ENCODE results near the gene LUC7L2. TPM values are rescaled to one million over a fixed set of nuclear protein-coding genes. Genes with fewer than 3 reads are reported as not detected.
"Not testable (repeated sequence)": the region's sequence is repeated elsewhere in the genome, so short reads cannot be mapped to it uniquely, and the experiment has no call there.

The LUC7L2 gene
- total RNA-seq, 1 experiment from 2014 or later: 66.2 TPM

DNA sequence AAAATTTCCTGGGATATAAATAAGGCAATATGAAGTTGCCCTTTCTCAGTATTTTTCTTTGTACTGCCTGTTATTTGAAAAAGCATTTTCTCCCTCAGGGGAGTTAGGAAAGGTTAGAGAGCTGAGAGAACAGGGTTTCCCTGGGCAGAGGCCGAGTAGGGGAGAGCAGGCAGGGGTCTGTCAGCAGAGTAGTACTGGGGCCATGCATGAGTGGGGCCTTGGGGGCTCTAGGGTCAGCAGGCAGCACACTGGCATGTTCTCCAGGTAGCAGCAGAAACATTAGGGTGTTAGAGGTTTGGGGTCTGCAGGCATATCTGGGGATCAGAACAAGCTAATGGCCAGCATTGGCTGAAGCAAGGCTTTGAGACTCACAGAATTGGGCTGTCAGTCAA lies 67.3 kb downstream of the LUC7L2 start:
- Histone ChIP-seq H3K4me3 (ENCODE audit: low read length) (no peak overlapping the region), H3K4me2 (ENCODE audit: low read depth, low read length, poor library complexity, severe bottlenecking) (no peak overlapping the region), H2AFZ (ENCODE audit: low read length) (no peak overlapping the region), H4K20me1 (ENCODE audit: insufficient read depth, low read depth, low read length) (no peaks in the 10 kb centered on the region), H3K36me3 (ENCODE audit: insufficient read depth, low read length) (peaks cover 23% of the 10 kb centered on the region; the same call in 1 of the 2 replicates), H3K27ac (ENCODE audit: low read length) (no peak overlapping the region), H3K9me2 (replicated peaks; ENCODE audit: insufficient read depth, low read length) (no peaks in the 10 kb centered on the region), H3K9me3 (ENCODE audit: low read length) (no peaks in the 10 kb centered on the region), H3K79me2 (ENCODE audit: low read length) (peaks cover 8% of the 10 kb centered on the region; the same call in 1 of the 2 replicates), H3K4me1 (ENCODE audit: low read length) (no peaks in the 10 kb centered on the region), H3K27me3 (ENCODE audit: low read length) (no peaks in the 10 kb centered on the region), H3K9ac (ENCODE audit: low read length) (no peak overlapping the region)
- no peak for DNase-seq

DNA sequence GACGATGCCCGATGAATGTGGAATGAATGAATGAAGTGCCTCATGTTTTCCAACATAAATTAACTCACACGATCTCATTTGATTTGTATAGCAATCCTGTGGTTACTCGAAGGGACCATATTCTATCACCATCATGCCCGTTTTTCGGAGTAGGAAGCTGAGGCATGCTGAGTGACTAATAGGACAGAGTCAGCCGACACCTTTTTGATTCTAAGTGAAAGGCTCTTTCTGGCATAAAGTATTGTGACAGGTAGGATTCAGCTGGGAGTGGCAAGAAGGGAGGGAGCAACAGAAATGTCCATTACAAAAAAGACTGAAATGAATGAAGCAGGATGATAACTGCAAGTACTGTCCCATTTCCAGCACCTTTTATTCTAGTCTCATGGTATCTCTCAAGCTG lies 68.1 kb downstream of the LUC7L2 start:
- Histone ChIP-seq H3K9me3 (ENCODE audit: low read length) (no peaks in the 10 kb centered on the region), H3K36me3 (ENCODE audit: insufficient read depth, low read length) (peaks cover 16% of the 10 kb centered on the region; the same call in 1 of the 2 replicates), H3K27me3 (ENCODE audit: low read length) (no peaks in the 10 kb centered on the region), H3K4me1 (ENCODE audit: low read length) (no peaks in the 10 kb centered on the region), H3K27ac (ENCODE audit: low read length) (no peak overlapping the region), H3K4me3 (ENCODE audit: low read length) (no peak overlapping the region), H3K9me2 (replicated peaks; ENCODE audit: insufficient read depth, low read length) (no peaks in the 10 kb centered on the region), H2AFZ (ENCODE audit: low read length) (no peak overlapping the region), H3K9ac (ENCODE audit: low read length) (no peak overlapping the region), H3K79me2 (ENCODE audit: low read length) (0 out of 2 replicates have a peak, but pooled peaks cover 4% of the 10 kb centered on the region), H4K20me1 (ENCODE audit: insufficient read depth, low read depth, low read length) (no peaks in the 10 kb centered on the region), H3K4me2 (ENCODE audit: low read depth, low read length, poor library complexity, severe bottlenecking) (no peak overlapping the region)
- DNase-seq: no peak

DNA sequence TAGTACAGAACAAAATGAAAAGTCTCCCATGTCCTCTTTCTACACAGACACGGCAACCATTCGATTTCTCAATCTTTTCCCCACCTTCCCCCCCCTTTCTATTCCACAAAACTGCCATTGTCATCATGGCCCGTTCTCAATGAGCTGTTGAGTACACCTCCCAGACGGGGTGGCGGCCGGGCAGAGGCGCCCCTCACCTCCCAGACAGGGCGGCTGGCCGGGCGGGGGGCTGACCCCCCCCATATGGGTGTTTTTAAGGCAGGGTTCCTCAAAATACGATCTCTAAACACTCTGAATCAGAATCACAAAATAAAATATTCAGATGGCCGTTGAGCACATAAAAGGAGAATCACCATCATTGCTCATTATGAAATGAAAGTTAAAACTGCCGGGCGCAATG lies 70.0 kb downstream of the LUC7L2 start:
- not testable (repeated sequence) for H3K4me2 ChIP-seq (ENCODE audit: low read depth, low read length, poor library complexity, severe bottlenecking); H3K9me3 ChIP-seq (ENCODE audit: low read length); H4K20me1 ChIP-seq (ENCODE audit: insufficient read depth, low read depth, low read length); H3K27ac ChIP-seq (ENCODE audit: low read length); H3K4me1 ChIP-seq (ENCODE audit: low read length); H3K9ac ChIP-seq (ENCODE audit: low read length); DNase-seq; H3K4me3 ChIP-seq (ENCODE audit: low read length); H3K9me2 ChIP-seq (replicated peaks; ENCODE audit: insufficient read depth, low read length); H2AFZ ChIP-seq (ENCODE audit: low read length); H3K36me3 ChIP-seq (ENCODE audit: insufficient read depth, low read length); H3K79me2 ChIP-seq (ENCODE audit: low read length); H3K27me3 ChIP-seq (ENCODE audit: low read length)

DNA sequence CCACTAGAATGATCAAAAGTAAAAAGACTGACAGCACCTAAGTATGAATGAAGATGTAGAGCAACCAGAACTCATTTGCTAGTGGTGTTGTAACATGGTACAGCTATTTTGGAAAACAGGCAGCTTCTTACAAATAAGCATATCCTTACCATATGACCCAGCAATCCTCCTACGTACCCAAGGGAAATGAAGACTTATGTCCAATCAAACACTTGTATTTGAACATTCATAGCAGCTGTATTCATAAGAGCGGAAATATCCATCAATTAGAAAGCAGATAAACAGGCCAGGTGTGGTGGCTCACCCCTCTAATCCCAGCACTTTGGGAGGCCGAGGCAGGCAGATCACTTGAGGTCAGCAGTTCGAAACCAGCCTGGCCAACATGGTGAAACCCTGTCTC lies 70.7 kb downstream of the LUC7L2 start:
- H3K4me1 ChIP-seq (ENCODE audit: low read length): no peaks in the 10 kb centered on the region

DNA sequence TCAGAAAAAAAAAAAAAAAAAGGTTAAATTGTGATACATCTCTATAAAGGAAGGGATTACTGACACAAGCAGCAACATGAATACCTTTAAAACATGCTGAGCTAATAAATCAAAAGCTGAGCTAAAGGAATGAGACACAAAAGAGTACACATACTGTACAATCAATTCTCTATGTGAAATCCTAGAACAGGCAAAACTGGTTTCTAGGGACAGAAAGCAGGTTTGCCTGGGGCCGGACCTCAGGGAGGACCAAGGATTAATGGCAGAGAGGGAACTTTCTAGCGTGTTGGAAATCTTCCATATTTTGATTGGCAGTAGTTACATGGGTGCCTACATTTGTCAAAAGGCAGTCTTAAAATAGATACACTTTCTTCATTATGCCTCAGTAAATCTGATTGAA lies 71.3 kb downstream of the LUC7L2 start:
- Histone ChIP-seq H3K27me3 (ENCODE audit: low read length) (no peaks in the 10 kb centered on the region), H4K20me1 (ENCODE audit: insufficient read depth, low read depth, low read length) (no peaks in the 10 kb centered on the region), H3K4me3 (ENCODE audit: low read length) (no peak overlapping the region), H3K27ac (ENCODE audit: low read length) (no peak overlapping the region), H3K79me2 (ENCODE audit: low read length) (no peaks in the 10 kb centered on the region), H3K4me1 (ENCODE audit: low read length) (no peaks in the 10 kb centered on the region), H3K9ac (ENCODE audit: low read length) (no peak overlapping the region), H2AFZ (ENCODE audit: low read length) (no peak overlapping the region), H3K4me2 (ENCODE audit: low read depth, low read length, poor library complexity, severe bottlenecking) (no peak overlapping the region), H3K36me3 (ENCODE audit: insufficient read depth, low read length) (0 out of 2 replicates have a peak, but pooled peaks cover 3% of the 10 kb centered on the region), H3K9me2 (replicated peaks; ENCODE audit: insufficient read depth, low read length) (no peaks in the 10 kb centered on the region), H3K9me3 (ENCODE audit: low read length) (no peaks in the 10 kb centered on the region)
- no peak for DNase-seq

More for the DNA sequence above, 70.7 kb downstream of the LUC7L2 start:
- Histone ChIP-seq H3K4me3 (ENCODE audit: low read length) (no peak overlapping the region), H3K27ac (ENCODE audit: low read length) (no peak overlapping the region), H3K27me3 (ENCODE audit: low read length) (no peaks in the 10 kb centered on the region), H3K9me2 (replicated peaks; ENCODE audit: insufficient read depth, low read length) (no peaks in the 10 kb centered on the region), H4K20me1 (ENCODE audit: insufficient read depth, low read depth, low read length) (no peaks in the 10 kb centered on the region), H3K4me2 (ENCODE audit: low read depth, low read length, poor library complexity, severe bottlenecking) (no peak overlapping the region), H3K9me3 (ENCODE audit: low read length) (no peaks in the 10 kb centered on the region), H3K36me3 (ENCODE audit: insufficient read depth, low read length) (0 out of 2 replicates have a peak, but pooled peaks cover 3% of the 10 kb centered on the region), H3K79me2 (ENCODE audit: low read length) (no peaks in the 10 kb centered on the region), H3K9ac (ENCODE audit: low read length) (no peak overlapping the region), H2AFZ (ENCODE audit: low read length) (no peak overlapping the region)
- DNase-seq: no peak

DNA sequence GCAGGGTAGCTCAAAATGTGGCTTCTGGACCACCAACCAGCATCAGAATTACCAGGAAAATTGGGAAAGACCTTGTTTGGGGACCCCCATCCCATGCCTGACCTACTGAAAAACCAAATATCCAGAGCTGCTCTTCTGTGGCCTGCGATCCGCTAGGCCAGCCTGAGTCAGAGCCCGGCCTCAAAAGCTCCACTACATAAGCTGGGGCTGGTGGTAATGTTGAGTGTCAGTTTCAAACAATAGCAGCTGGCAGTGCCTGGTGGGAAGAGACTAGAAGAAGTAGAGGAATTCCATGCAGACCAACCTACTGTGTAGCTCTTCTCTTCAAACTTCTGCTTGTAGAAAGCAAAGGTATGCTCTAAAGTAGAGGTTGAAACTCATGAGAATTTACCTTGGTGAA lies 71.8 kb downstream of the LUC7L2 start:
- H3K79me2 ChIP-seq (ENCODE audit: low read length): no peaks in the 10 kb centered on the region
- no peaks in the 10 kb centered on the region for H3K9me3 ChIP-seq (ENCODE audit: low read length)
- no peaks in the 10 kb centered on the region for H3K9me2 ChIP-seq (replicated peaks; ENCODE audit: insufficient read depth, low read length)
- DNase-seq: no peak
- no peak overlapping the region for H2AFZ ChIP-seq (ENCODE audit: low read length)
- H3K4me2 ChIP-seq (ENCODE audit: low read depth, low read length, poor library complexity, severe bottlenecking): no peak overlapping the region
- no peaks in the 10 kb centered on the region for H4K20me1 ChIP-seq (ENCODE audit: insufficient read depth, low read depth, low read length)
- H3K27ac ChIP-seq (ENCODE audit: low read length): no peak overlapping the region
- 0 out of 2 replicates have a peak, but pooled peaks cover 3% of the 10 kb centered on the region for H3K36me3 ChIP-seq (ENCODE audit: insufficient read depth, low read length)
- no peaks in the 10 kb centered on the region for H3K4me1 ChIP-seq (ENCODE audit: low read length)
- no peak overlapping the region for H3K9ac ChIP-seq (ENCODE audit: low read length)
- H3K4me3 ChIP-seq (ENCODE audit: low read length): no peak overlapping the region
- H3K27me3 ChIP-seq (ENCODE audit: low read length): no peaks in the 10 kb centered on the region

DNA sequence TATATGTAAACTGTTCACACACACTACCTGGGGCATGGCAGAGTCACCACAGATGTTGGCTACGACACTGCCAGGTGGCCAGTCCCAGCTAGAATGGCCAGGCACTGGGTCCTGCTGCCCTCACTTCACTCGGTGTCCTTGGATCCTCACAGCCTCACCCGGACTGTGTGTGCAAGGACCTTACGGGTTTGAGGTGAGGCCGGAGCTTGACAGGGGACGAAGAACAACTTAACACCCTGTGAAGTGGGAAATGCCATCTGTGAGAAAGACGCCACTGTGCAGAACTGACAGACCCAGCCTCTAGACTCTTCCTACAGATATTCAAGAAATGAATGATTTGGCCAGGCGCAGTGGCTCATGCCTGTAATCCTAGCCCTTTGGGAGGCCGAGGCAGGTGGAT lies 77.1 kb downstream of the LUC7L2 start:
- no peak overlapping the region for H3K4me2 ChIP-seq (ENCODE audit: low read depth, low read length, poor library complexity, severe bottlenecking)
- H3K9ac ChIP-seq (ENCODE audit: low read length): no peak overlapping the region
- no peaks in the 10 kb centered on the region for H3K36me3 ChIP-seq (ENCODE audit: insufficient read depth, low read length)
- no peak overlapping the region for H3K4me3 ChIP-seq (ENCODE audit: low read length)
- no peak overlapping the region for H3K27ac ChIP-seq (ENCODE audit: low read length)
- no peaks in the 10 kb centered on the region for H4K20me1 ChIP-seq (ENCODE audit: insufficient read depth, low read depth, low read length)
- H3K4me1 ChIP-seq (ENCODE audit: low read length): no peaks in the 10 kb centered on the region
- H3K27me3 ChIP-seq (ENCODE audit: low read length): no peaks in the 10 kb centered on the region
- H3K9me2 ChIP-seq (replicated peaks; ENCODE audit: insufficient read depth, low read length): no peaks in the 10 kb centered on the region
- H3K79me2 ChIP-seq (ENCODE audit: low read length): no peaks in the 10 kb centered on the region
- no peak overlapping the region for H2AFZ ChIP-seq (ENCODE audit: low read length)
- no peak for DNase-seq
- H3K9me3 ChIP-seq (ENCODE audit: low read length): no peaks in the 10 kb centered on the region

DNA sequence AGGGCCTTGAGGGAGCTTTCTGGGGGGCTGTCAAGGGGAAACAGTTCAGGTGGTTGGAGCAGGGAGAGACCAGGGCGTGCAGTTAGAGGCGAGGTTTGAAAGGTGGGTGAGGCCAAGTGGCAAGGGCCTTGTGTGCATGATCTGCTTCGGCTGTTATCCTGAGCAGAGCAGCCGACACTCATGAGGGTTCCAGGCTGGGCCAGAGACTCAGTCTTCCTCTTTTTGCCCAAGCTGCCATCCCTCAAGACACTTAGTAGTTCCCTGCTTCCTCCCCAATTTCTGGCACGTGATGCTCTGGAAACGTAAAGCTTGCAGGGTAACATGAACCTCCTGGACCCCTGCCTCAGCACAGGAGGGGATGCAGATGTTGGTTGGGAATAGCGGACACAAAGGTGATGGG lies 79.7 kb downstream of the LUC7L2 start:
- Histone ChIP-seq H3K79me2 (ENCODE audit: low read length) (no peaks in the 10 kb centered on the region), H3K9me3 (ENCODE audit: low read length) (no peaks in the 10 kb centered on the region), H3K4me2 (ENCODE audit: low read depth, low read length, poor library complexity, severe bottlenecking) (no peak overlapping the region), H3K9me2 (replicated peaks; ENCODE audit: insufficient read depth, low read length) (no peaks in the 10 kb centered on the region), H3K27me3 (ENCODE audit: low read length) (no peaks in the 10 kb centered on the region), H2AFZ (ENCODE audit: low read length) (no peak overlapping the region), H3K27ac (ENCODE audit: low read length) (no peak overlapping the region), H3K4me1 (ENCODE audit: low read length) (no peaks in the 10 kb centered on the region), H4K20me1 (ENCODE audit: insufficient read depth, low read depth, low read length) (no peaks in the 10 kb centered on the region), H3K4me3 (ENCODE audit: low read length) (no peak overlapping the region), H3K36me3 (ENCODE audit: insufficient read depth, low read length) (no peaks in the 10 kb centered on the region), H3K9ac (ENCODE audit: low read length) (no peak overlapping the region)
- DNase-seq: no peak

DNA sequence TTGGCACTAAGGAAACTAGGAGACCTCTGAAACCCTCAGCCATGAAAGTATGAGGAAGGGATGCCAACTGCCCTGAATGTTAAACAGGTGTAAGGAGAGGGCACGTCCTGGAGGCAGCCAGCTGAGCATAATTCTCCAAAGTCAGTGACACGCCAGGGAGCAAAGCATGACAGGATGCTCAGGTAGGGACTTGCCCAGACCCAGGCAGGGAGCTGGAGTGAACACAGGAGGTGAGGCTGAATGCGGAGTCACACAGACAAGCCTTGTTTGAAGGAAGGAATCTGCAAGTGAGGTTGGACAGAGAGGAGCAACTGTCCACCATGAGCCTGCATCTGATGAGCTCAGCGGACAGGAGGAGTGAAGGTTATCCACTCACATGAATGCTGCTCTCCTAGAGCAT lies 82.3 kb downstream of the LUC7L2 start:
- no peaks in the 10 kb centered on the region for H3K9me3 ChIP-seq (ENCODE audit: low read length)
- DNase-seq: no peak
- H2AFZ ChIP-seq (ENCODE audit: low read length): no peak overlapping the region
- H3K4me3 ChIP-seq (ENCODE audit: low read length): no peak overlapping the region
- no peaks in the 10 kb centered on the region for H3K27me3 ChIP-seq (ENCODE audit: low read length)
- no peaks in the 10 kb centered on the region for H4K20me1 ChIP-seq (ENCODE audit: insufficient read depth, low read depth, low read length)
- H3K4me2 ChIP-seq (ENCODE audit: low read depth, low read length, poor library complexity, severe bottlenecking): no peak overlapping the region
- H3K9ac ChIP-seq (ENCODE audit: low read length): no peak overlapping the region
- no peaks in the 10 kb centered on the region for H3K79me2 ChIP-seq (ENCODE audit: low read length)
- H3K9me2 ChIP-seq (replicated peaks; ENCODE audit: insufficient read depth, low read length): no peaks in the 10 kb centered on the region
- no peak overlapping the region for H3K27ac ChIP-seq (ENCODE audit: low read length)
- no peaks in the 10 kb centered on the region for H3K4me1 ChIP-seq (ENCODE audit: low read length)
- no peaks in the 10 kb centered on the region for H3K36me3 ChIP-seq (ENCODE audit: insufficient read depth, low read length)

Measured in Karpas-422 (cell line).